GM23338 (cell line): Measurements from ENCODE around the gene TECR.

ENCODE experiments used
- CREB1 ChIP-seq: fragments of 250-450 bp; sonication (Bioruptor Pico); IDR thresholded peaks from 2 replicates; pipeline ENCODE4 v1.5.0; 2020; ENCODE audit warnings: low read depth, mild to moderate bottlenecking, moderate library complexity
- ETS1 ChIP-seq: IDR thresholded peaks from 2 replicates; pipeline ENCODE4 v1.6.1; 2016; ENCODE audit warnings: antibody characterized with exemption
- EZH2 ChIP-seq: fragments of 200-600 bp; sonication (generic); IDR thresholded peaks from one replicate; pipeline ENCODE4 v1.8.0; 2017; ENCODE audit warnings: antibody characterized with exemption, mild to moderate bottlenecking, low read depth; ENCODE audit not compliant: unreplicated experiment
- REST ChIP-seq: IDR thresholded peaks from one replicate; pipeline ENCODE4 v1.6.1; 2018; ENCODE audit warnings: antibody characterized with exemption; ENCODE audit not compliant: unreplicated experiment
- TF ChIP-seq, protein P1 (sequence below), 2 experiments: fragments of 200-600 bp in 1 of 2; sonication (generic) in 1 of 2; conservative IDR thresholded peaks; 2 replicates each; pipeline versions ENCODE4 v1.5.1 to v1.6.1; 2016 to 2017; ENCODE audit warnings: antibody characterized with exemption in 2 of 2, low read depth in 2 of 2, mild to moderate bottlenecking in 2 of 2, moderate library complexity in 1 of 2

DNA sequence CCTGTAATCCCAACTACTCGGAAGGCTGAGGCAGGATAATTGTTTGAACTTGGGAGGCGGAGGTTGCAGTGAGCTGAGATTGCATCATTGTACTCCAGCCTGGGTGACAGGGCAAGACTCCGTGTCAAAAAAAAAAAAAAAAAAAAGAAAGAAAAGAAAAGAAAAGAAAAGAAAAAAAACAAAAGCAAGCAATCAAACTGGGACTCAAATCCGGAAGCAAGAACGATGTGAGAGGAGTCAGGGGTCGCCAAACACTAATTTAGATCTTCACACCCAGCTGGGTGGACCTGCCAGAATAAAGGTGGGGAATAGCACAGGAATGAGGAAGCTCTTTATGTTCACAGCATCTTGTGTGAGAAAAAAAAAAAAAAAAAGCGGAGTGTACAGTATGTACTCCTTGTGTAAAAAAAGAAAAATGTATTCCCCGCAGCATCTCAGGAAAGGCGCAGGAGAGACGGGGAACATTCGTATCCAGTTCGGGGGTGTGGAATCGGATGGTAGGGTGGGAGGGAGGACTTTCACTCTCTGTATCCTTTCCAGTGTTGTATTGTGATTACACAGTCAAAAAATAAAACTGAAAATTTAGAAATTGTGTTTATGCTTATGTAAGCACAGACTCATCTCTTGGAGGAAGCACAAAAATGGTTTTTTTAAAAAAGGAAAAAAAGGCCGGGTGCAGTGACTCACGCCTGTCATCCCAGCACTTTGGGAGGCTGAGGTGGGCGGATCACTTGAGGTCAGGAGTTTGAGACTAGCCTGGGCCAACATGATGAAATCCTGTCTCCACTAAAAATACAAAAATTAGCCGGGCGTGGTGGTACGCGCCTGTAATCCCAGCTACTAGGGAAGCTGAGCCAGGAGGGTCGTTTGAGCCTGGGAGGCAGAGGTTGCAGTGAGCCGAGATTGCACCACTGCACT lies 18.8 kb upstream of the TECR start:
- TF ChIP-seq, protein P1, sequence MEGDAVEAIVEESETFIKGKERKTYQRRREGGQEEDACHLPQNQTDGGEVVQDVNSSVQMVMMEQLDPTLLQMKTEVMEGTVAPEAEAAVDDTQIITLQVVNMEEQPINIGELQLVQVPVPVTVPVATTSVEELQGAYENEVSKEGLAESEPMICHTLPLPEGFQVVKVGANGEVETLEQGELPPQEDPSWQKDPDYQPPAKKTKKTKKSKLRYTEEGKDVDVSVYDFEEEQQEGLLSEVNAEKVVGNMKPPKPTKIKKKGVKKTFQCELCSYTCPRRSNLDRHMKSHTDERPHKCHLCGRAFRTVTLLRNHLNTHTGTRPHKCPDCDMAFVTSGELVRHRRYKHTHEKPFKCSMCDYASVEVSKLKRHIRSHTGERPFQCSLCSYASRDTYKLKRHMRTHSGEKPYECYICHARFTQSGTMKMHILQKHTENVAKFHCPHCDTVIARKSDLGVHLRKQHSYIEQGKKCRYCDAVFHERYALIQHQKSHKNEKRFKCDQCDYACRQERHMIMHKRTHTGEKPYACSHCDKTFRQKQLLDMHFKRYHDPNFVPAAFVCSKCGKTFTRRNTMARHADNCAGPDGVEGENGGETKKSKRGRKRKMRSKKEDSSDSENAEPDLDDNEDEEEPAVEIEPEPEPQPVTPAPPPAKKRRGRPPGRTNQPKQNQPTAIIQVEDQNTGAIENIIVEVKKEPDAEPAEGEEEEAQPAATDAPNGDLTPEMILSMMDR (conservative IDR thresholded peaks at IDR 0.05; ENCODE audit: low read depth in 2 of 2) = no peak
- TF ChIP-seq EZH2 (no peak), REST (no peak), ETS1 (no peak), CREB1 (CRISPR knock-in tag) (no peak)
